Gastrocnemius medialis (tissue), 4 donors: ENCODE results near the gene MPIG6B. TPM values are rescaled to one million over a fixed set of nuclear protein-coding genes. Genes with fewer than 3 reads are reported as not detected.

Source experiments
- ATAC-seq, 2 donors: fragments of 150-250 bp; one replicate each; pipeline ENCODE4 v1.9.1; 2016
- DNase-seq, 2 donors: peaks; one replicate each; pipeline ENCODE4 v3.0.0-alpha.2; 2019
- H3K27ac ChIP-seq, 4 donors: fragments of 200-600 bp; sonication (generic); 1 replicate in 1 of 4; 2 replicates in 3 of 4; pipeline ENCODE4 v1.5.1; 2016 to 2018; ENCODE audit warnings: mild to moderate bottlenecking in 2 of 4, moderate library complexity in 1 of 4
- H3K27me3 ChIP-seq, 3 donors: fragments of 200-600 bp; sonication (generic) in 2 of 3; 1 replicate in 1 of 3; 2 replicates in 2 of 3; pipeline versions ENCODE4 v1.5.1 to v1.6.0; 2016 to 2019; ENCODE audit warnings: mild to moderate bottlenecking in 1 of 3, moderate library complexity in 1 of 3
- H3K36me3 ChIP-seq, 2 donors: fragments of 200-600 bp; sonication (generic) in 1 of 2; one replicate each; pipeline ENCODE4 v1.5.1; 2017 to 2018
- H3K4me1 ChIP-seq, 2 donors: fragments of 200-600 bp; sonication (generic) in 1 of 2; one replicate each; pipeline ENCODE4 v1.5.1; 2016 to 2017; ENCODE audit warnings: mild to moderate bottlenecking in 2 of 2
- H3K4me3 ChIP-seq, 4 donors: fragments of 200-600 bp; sonication (generic) in 3 of 4; 1 replicate in 1 of 4; 2 replicates in 3 of 4; pipeline ENCODE4 v1.5.1; 2016 to 2019; ENCODE audit warnings: mild to moderate bottlenecking in 2 of 4
- H3K9me3 ChIP-seq, 3 donors: fragments of 200-600 bp; sonication (generic) in 2 of 3; 1 replicate in 1 of 3; 2 replicates in 2 of 3; pipeline ENCODE4 v1.5.1; 2016 to 2019
- CTCF ChIP-seq, 5 experiments: fragments of 450-650 bp in 3 of 5; fragments of 200-600 bp in 2 of 5; sonication (generic) in 2 of 5; IDR thresholded peaks in 4 of 5; conservative IDR thresholded peaks in 1 of 5; 1 replicate in 4 of 5; 2 replicates in 1 of 5; pipeline ENCODE4 v1.5.1; 2016 to 2019; ENCODE audit warnings: antibody characterized with exemption in 5 of 5, mild to moderate bottlenecking in 3 of 5, moderate library complexity in 3 of 5
- POLR2A ChIP-seq, 2 donors: fragments of 450-650 bp; IDR thresholded peaks; one replicate each; pipeline ENCODE4 v1.6.1; 2017; ENCODE audit warnings: antibody characterized with exemption in 2 of 2, mild to moderate bottlenecking in 2 of 2, moderate library complexity in 2 of 2
- in situ Hi-C, 4 donors: fragments of 200-750 bp; cut with MboI; loops; one replicate each; pipeline versions ENCODE4 v1.15.0 to v1.8.0; 2017; ENCODE audit warnings: low sequenced_read_pairs in 4 of 4
- intact Hi-C: fragments of 100-400 bp; cut with DNase I; formaldehyde crosslinking; loops from one replicate; pipeline ENCODE4 v1.15.1; 2023; ENCODE audit warnings: low total_unique reads
- total RNA-seq, 4 donors: library from RNA; depleted of rRNA; stranded (reverse); fragments of >200 nt; gene quantifications; one replicate each; pipeline versions ENCODE4 v1.1.0 to v1.2.3, GENCODE V29; 2016

MPIG6B gene
- total RNA-seq, 4 donors from 2014 or later = not detected

- Histone ChIP-seq H3K27me3 (no peaks in the 10 kb centered on the region), H3K4me1 (no peaks in the 10 kb centered on the region), H3K4me3 (no peak overlapping the region), H3K9me3 (no peaks in the 10 kb centered on the region), H3K27ac (no peak overlapping the region), H3K36me3 (peaks cover 0 to 100% of the 10 kb centered on the region in 2 donors)
- in situ Hi-C loops = loop anchor here in 1 of 4 donors (25.0 kb wide), 1 partner anchor 271 kb away; the partner anchor contains the start of genes DXO, NELFE and SKIC2
- intact Hi-C loops = no loop called here
- ATAC-seq (no peak), DNase-seq (no peak)
- TF ChIP-seq POLR2A (IDR thresholded peaks at IDR 0.05) = no peak
- TF ChIP-seq CTCF (IDR thresholded peaks at IDR 0.05 in 4 of 5, conservative IDR thresholded peaks at IDR 0.05 in 1 of 5) = no peak
These were observed 32.1 kb upstream of the MPIG6B start for GRCh38 chr6:31691078-31691463.

GRCh38 chr6:31691564-31692108 is 31.5 kb upstream of the MPIG6B start:
- Histone ChIP-seq H3K27ac (no peak overlapping the region), H3K9me3 (no peaks in the 10 kb centered on the region), H3K4me1 (no peaks in the 10 kb centered on the region), H3K27me3 (no peaks in the 10 kb centered on the region), H3K36me3 (peaks cover 0 to 100% of the 10 kb centered on the region in 2 donors), H3K4me3 (no peak overlapping the region)
- intact Hi-C loops = no loop called here
- no peak for ATAC-seq
- DNase-seq = no peak
- in situ Hi-C loops = loop anchor here in 1 of 4 donors (25.0 kb wide), 1 partner anchor 271 kb away; the partner anchor contains the start of genes DXO, NELFE and SKIC2
- no peak for TF ChIP-seq POLR2A (IDR thresholded peaks at IDR 0.05)

GRCh38 chr6:31692353-31692752 is 30.8 kb upstream of the MPIG6B start:
- TF ChIP-seq POLR2A (IDR thresholded peaks at IDR 0.05) = no peak
- TF ChIP-seq CTCF (IDR thresholded peaks at IDR 0.05 in 4 of 5, conservative IDR thresholded peaks at IDR 0.05 in 1 of 5) = no peak
- in situ Hi-C loops (loop anchor here in 1 of 4 donors (25.0 kb wide), 1 partner anchor 270 kb away; the partner anchor contains the start of genes DXO, NELFE and SKIC2), intact Hi-C loops (no loop called here)
- H3K36me3 ChIP-seq = peaks cover 0 to 99% of the 10 kb centered on the region in 2 donors
- DNase-seq (no peak), ATAC-seq (no peak)
- no peaks in the 10 kb centered on the region for H3K9me3 ChIP-seq
- peaks cover 0 to 3% of the 10 kb centered on the region in 2 donors for H3K4me1 ChIP-seq
- no peak overlapping the region for H3K27ac ChIP-seq
- H3K27me3 ChIP-seq = no peaks in the 10 kb centered on the region
- no peak overlapping the region for H3K4me3 ChIP-seq

- TF ChIP-seq POLR2A (IDR thresholded peaks at IDR 0.05) (no peak), CTCF (IDR thresholded peaks at IDR 0.05 in 4 of 5, conservative IDR thresholded peaks at IDR 0.05 in 1 of 5) (no peak)
- no peak for ATAC-seq
- Histone ChIP-seq H3K9me3 (no peaks in the 10 kb centered on the region), H3K4me3 (no peak overlapping the region), H3K4me1 (peaks cover 0 to 7% of the 10 kb centered on the region in 2 donors), H3K27ac (no peak overlapping the region), H3K36me3 (peaks cover 0 to 94% of the 10 kb centered on the region in 2 donors), H3K27me3 (no peaks in the 10 kb centered on the region)
- DNase-seq = no peak
- in situ Hi-C loops = loop anchor here in 1 of 4 donors (25.0 kb wide), 1 partner anchor 269 kb away; the partner anchor contains the start of genes DXO, NELFE and SKIC2
- intact Hi-C loops = no loop called here
These were observed 30.3 kb upstream of the MPIG6B start for GRCh38 chr6:31692886-31693285.

GRCh38 chr6:31693535-31693934 is 29.6 kb upstream of the MPIG6B start:
- no peaks in the 10 kb centered on the region for H3K27me3 ChIP-seq
- peaks cover 0 to 87% of the 10 kb centered on the region in 2 donors for H3K36me3 ChIP-seq
- DNase-seq (no peak), ATAC-seq (no peak)
- TF ChIP-seq CTCF (IDR thresholded peaks at IDR 0.05 in 4 of 5, conservative IDR thresholded peaks at IDR 0.05 in 1 of 5) (no peak), POLR2A (IDR thresholded peaks at IDR 0.05) (no peak)
- H3K4me3 ChIP-seq = no peak overlapping the region
- intact Hi-C loops (no loop called here), in situ Hi-C loops (loop anchor here in 1 of 4 donors (25.0 kb wide), 1 partner anchor 269 kb away; the partner anchor contains the start of genes DXO, NELFE and SKIC2)
- peaks cover 0 to 13% of the 10 kb centered on the region in 2 donors for H3K4me1 ChIP-seq
- no peaks in the 10 kb centered on the region for H3K9me3 ChIP-seq
- H3K27ac ChIP-seq = no peak overlapping the region
